OCI-LY7 (cell line): ENCODE results near the gene DPH1. TPM values are rescaled to one million over a fixed set of nuclear protein-coding genes. Genes with fewer than 3 reads are reported as not detected.

Source experiments
- BruUV-seq: library from RNA; stranded (reverse); fragments of 400-500 nt; replicated peaks from 2 replicates; lab custom pipeline; 2021; lab: Mats Ljungman, UMichigan
- CTCF ChIA-PET: fragments of 300-600 bp; sonication (Branson Sonifier 250); formaldehyde crosslinking; loops from one replicate; lab custom pipeline; 2022; ENCODE audit warnings: antibody characterized with exemption; ENCODE audit not compliant: unreplicated experiment; lab: Charles Lee
- POLR2A ChIA-PET: fragments of 300-600 bp; sonication (Branson Sonifier 250); formaldehyde crosslinking; loops from one replicate; lab custom pipeline; 2022; ENCODE audit warnings: antibody characterized with exemption; lab: Charles Lee
- DNase-seq: peaks from one replicate; pipeline ENCODE4 v3.0.0-alpha.2; 2015; ENCODE audit warnings: low spot score
- H2AFZ ChIP-seq: fragments of 200-600 bp; sonication (generic), shearing (Covaris generic); 2 replicates; pipeline ENCODE4 v1.6.1; 2014; ENCODE audit warnings: mild to moderate bottlenecking, antibody characterized with exemption, low read length, moderate library complexity
- H3K27ac ChIP-seq: fragments of 200-600 bp; sonication (generic); 2 replicates; pipeline ENCODE4 v1.5.1; 2014; ENCODE audit warnings: mixed run types, low read depth, mild to moderate bottlenecking, moderate library complexity, low read length, inconsistent platforms; ENCODE audit not compliant: poor library complexity, severe bottlenecking
- H3K36me3 ChIP-seq: fragments of 200-600 bp; sonication (generic); 2 replicates; pipeline ENCODE4 v1.6.1; 2014; ENCODE audit warnings: mild to moderate bottlenecking, antibody characterized with exemption, low read length, moderate library complexity, mixed read lengths; ENCODE audit not compliant: insufficient read depth
- H3K4me1 ChIP-seq: fragments of 200-600 bp; sonication (generic); 2 replicates; pipeline ENCODE4 v1.5.1; 2014; ENCODE audit warnings: mild to moderate bottlenecking, low read length; ENCODE audit not compliant: insufficient read depth, poor library complexity, severe bottlenecking
- H3K4me2 ChIP-seq: fragments of 200-600 bp; sonication (generic); 2 replicates; pipeline ENCODE4 v1.6.1; 2014; ENCODE audit warnings: mild to moderate bottlenecking, low read length
- H3K4me3 ChIP-seq: fragments of 200-600 bp; sonication (generic); 2 replicates; pipeline ENCODE4 v1.5.1; 2014; ENCODE audit warnings: mild to moderate bottlenecking, low read depth, low read length; ENCODE audit not compliant: poor library complexity, severe bottlenecking
- H3K79me2 ChIP-seq: fragments of 200-600 bp; sonication (generic); 2 replicates; pipeline ENCODE4 v1.6.1; 2016; ENCODE audit warnings: low read depth, mild to moderate bottlenecking, low read length, moderate library complexity, mixed read lengths; ENCODE audit not compliant: insufficient read depth
- H3K9me2 ChIP-seq: fragments of 200-600 bp; sonication (generic); 2 replicates; pipeline ENCODE4 v1.6.1; 2016; ENCODE audit warnings: mild to moderate bottlenecking, low read length, mixed read lengths; ENCODE audit not compliant: insufficient read depth
- H3K9me3 ChIP-seq: fragments of 200-600 bp; sonication (generic); 2 replicates; pipeline ENCODE4 v1.6.1; 2014; ENCODE audit warnings: mild to moderate bottlenecking, mixed run types, low read length, mixed read lengths
- H4K20me1 ChIP-seq: fragments of 200-600 bp; sonication (generic); 2 replicates; pipeline ENCODE4 v1.6.1; 2014; ENCODE audit warnings: mild to moderate bottlenecking, antibody characterized with exemption, low read length, moderate library complexity, mixed read lengths; ENCODE audit not compliant: insufficient read depth
- EZH2phosphoT487 ChIP-seq: fragments of 200-600 bp; sonication (generic); IDR thresholded peaks from 2 replicates; pipeline ENCODE4 v1.6.1; 2018; ENCODE audit warnings: low read depth, borderline replicate concordance, mild to moderate bottlenecking, mixed run types, antibody characterized with exemption, low read length, moderate library complexity, mixed read lengths
- intact Hi-C: fragments of 100-400 bp; cut with micrococcal nuclease; formaldehyde crosslinking; loops from one replicate; pipeline ENCODE4 v1.10.0; 2022; ENCODE audit not compliant: unreplicated experiment
- total RNA-seq, 2 experiments: library from RNA; depleted of rRNA in 1 of 2; stranded (reverse); fragments of >200 nt in 1 of 2; shearing (Covaris generic) in 1 of 2; gene quantifications; 2 replicates each; pipeline ENCODE4 v1.2.3, GENCODE V29; 2014 to 2022
- TF ChIP-seq, protein P1 (sequence below): fragments of 200-600 bp; sonication (generic); conservative IDR thresholded peaks from 2 replicates; pipeline ENCODE4 v1.5.1; 2014; ENCODE audit warnings: mild to moderate bottlenecking, antibody characterized with exemption, low read length, moderate library complexity, mixed read lengths

DPH1 gene
- total RNA-seq, 2 experiments from 2014 or later = 26.5 to 35.1 TPM

DNA sequence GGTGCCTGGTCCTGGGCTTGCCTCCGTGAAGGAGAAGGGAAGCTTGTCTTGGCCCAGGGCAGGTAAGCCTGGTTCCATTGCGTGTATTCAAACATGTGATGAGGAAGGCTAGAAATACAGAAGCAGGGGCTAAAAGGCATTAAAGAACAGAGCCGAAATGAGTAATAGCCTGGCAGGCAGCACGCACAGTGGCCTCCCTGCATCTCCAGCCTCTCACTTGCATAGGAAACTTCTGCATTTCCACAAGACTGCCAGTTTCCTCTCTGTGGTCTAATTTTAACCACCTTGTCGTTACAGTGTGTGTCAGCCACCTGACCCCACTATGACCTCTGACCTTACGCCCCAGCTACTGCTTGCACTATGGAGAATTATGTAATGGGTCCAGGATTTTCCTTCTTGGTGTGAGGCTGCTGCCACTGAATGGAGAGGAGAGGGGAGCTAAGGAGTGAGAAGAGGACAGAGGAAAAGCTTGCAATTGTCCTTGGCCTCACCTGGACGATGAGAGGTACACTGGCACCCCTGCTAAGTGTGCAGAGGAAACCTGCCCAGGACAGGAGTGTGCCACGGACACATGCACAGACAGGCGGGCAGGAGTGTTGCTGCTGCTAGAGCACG is 57.8 kb downstream of the DPH1 start:
- H4K20me1 ChIP-seq = no peaks in the 10 kb centered on the region
- CTCF ChIA-PET = interaction anchor here (1.7 kb wide), 1 partner anchor 33 kb away, joined by 4 read pairs; the partner anchor contains the start of gene HIC1
- H3K4me1 ChIP-seq = peaks cover 55% of the 10 kb centered on the region
- no peaks in the 10 kb centered on the region for H3K79me2 ChIP-seq
- POLR2A ChIA-PET = interaction anchor here (0.6 to 1.2 kb wide), 4 partner anchors 11 to 538 kb away, joined by 3 read pairs; no protein-coding TSS in a partner anchor
- H3K27ac ChIP-seq = no peak overlapping the region
- intact Hi-C loops = no loop called here
- H2AFZ ChIP-seq = no peak overlapping the region
- BruUV-seq = no TSS peak
- TF ChIP-seq EZH2phosphoT487 = no peak
- TF ChIP-seq, protein P1, sequence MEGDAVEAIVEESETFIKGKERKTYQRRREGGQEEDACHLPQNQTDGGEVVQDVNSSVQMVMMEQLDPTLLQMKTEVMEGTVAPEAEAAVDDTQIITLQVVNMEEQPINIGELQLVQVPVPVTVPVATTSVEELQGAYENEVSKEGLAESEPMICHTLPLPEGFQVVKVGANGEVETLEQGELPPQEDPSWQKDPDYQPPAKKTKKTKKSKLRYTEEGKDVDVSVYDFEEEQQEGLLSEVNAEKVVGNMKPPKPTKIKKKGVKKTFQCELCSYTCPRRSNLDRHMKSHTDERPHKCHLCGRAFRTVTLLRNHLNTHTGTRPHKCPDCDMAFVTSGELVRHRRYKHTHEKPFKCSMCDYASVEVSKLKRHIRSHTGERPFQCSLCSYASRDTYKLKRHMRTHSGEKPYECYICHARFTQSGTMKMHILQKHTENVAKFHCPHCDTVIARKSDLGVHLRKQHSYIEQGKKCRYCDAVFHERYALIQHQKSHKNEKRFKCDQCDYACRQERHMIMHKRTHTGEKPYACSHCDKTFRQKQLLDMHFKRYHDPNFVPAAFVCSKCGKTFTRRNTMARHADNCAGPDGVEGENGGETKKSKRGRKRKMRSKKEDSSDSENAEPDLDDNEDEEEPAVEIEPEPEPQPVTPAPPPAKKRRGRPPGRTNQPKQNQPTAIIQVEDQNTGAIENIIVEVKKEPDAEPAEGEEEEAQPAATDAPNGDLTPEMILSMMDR = no peak
- DNase-seq = peak; percentile 30
- H3K9me3 ChIP-seq = no peaks in the 10 kb centered on the region
- no peaks in the 10 kb centered on the region for H3K9me2 ChIP-seq
- peak overlapping the region; percentile 70 for H3K4me2 ChIP-seq
- H3K4me3 ChIP-seq = no peak overlapping the region
- H3K36me3 ChIP-seq = no peaks in the 10 kb centered on the region

DNA sequence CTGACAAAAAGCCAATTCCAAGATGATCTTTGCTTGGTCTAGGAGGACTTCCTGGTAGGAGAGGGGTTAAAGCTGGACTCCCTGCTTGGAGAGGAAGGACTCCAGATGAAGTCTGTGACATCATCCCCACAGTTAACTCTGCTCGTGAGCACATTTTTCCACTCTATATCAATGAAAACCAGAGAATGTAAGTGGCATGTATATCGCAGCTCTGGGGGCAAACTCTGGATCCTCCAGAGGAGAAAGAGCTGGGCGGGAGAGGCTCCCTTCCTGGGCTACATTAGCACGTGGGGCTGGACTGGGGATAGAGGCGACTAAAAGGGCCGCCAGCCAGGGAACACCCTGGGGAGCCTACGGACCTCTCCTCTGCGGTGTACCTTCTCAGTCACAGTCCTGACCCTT is 59.1 kb downstream of the DPH1 start:
- H3K36me3 ChIP-seq = no peaks in the 10 kb centered on the region
- H3K4me3 ChIP-seq = peak overlapping the region; percentile 66
- no peak for DNase-seq
- peak overlapping the region; percentile 70 for H3K4me2 ChIP-seq
- peak overlapping the region; percentile 46; the same call in 1 of the 2 replicates for H2AFZ ChIP-seq
- peaks cover 55% of the 10 kb centered on the region for H3K4me1 ChIP-seq
- no peaks in the 10 kb centered on the region for H3K9me3 ChIP-seq
- BruUV-seq = no TSS peak
- no peaks in the 10 kb centered on the region for H3K79me2 ChIP-seq
- ChIA-PET POLR2A (interaction anchor here (0.9 to 1.2 kb wide), 2 partner anchors 12 to 151 kb away, joined by 3 read pairs; no protein-coding TSS in a partner anchor), CTCF (interaction anchor here (1.0 to 1.7 kb wide), 3 partner anchors 9 to 34 kb away, joined by 3 to 4 read pairs (median 3); partner anchors contain the start of gene HIC1)
- no peaks in the 10 kb centered on the region for H3K9me2 ChIP-seq
- no peaks in the 10 kb centered on the region for H4K20me1 ChIP-seq
- no peak for TF ChIP-seq EZH2phosphoT487
- TF ChIP-seq, protein P1 = no peak
- intact Hi-C loops = no loop called here
- H3K27ac ChIP-seq = peak overlapping the region; percentile 53

DNA sequence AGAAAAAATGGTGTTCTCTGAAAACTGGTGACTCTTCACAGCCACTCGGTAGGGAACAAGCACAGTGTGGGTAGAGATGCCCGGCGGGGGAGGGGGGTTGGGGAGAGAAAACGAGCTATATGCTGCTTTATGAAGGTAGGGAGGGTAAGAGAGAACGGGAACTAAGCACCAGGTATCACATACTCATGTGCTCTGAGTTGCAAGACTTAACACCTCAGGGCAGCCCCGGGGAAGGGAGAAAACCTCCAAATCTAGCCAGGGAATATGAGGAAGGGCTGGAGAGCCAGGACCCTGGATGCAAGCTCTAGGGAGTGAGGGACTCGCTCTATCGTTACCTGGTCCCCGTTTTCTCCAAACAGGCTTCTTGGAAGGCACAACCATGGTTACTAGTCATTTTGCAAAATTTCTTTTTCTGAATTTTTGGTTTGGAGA is 60.3 kb downstream of the DPH1 start:
- BruUV-seq = no TSS peak
- Histone ChIP-seq H3K36me3 (no peaks in the 10 kb centered on the region), H3K4me3 (peak overlapping the region; percentile 66), H3K27ac (peak overlapping the region; percentile 53), H3K9me2 (no peaks in the 10 kb centered on the region), H3K4me2 (peak overlapping the region; percentile 70), H3K4me1 (peaks cover 55% of the 10 kb centered on the region), H4K20me1 (no peaks in the 10 kb centered on the region), H3K79me2 (no peaks in the 10 kb centered on the region), H2AFZ (peak overlapping the region; percentile 46; the same call in 1 of the 2 replicates), H3K9me3 (no peaks in the 10 kb centered on the region)
- TF ChIP-seq, protein P1 = no peak
- no peak for TF ChIP-seq EZH2phosphoT487
- ChIA-PET CTCF (interaction anchor here (1.2 kb wide), 1 partner anchor 18 kb away, joined by 3 read pairs; no protein-coding TSS in a partner anchor), POLR2A (interaction anchor here (0.7 to 1.0 kb wide), 2 partner anchors 29 to 217 kb away, joined by 4 to 5 read pairs; no protein-coding TSS in a partner anchor)
- no peak for DNase-seq
- intact Hi-C loops = no loop called here
